HG03039 (cell line): ENCODE measurements around the gene FIBP.

Source experiments
- ATAC-seq: cut with Tn5 transposase; IDR thresholded peaks from one replicate; pipeline ENCODE4 v1.9.1; 2021; ENCODE audit warnings: mild to moderate bottlenecking, moderate library complexity; ENCODE audit not compliant: unreplicated experiment

The FIBP gene

GRCh38 chr11:65888163-65888814 is at the start of gene FIBP:
FIBP (minus strand) TSS chr11:65888471; CDS start chr11:65888418, 53 bp downstream.
- ATAC-seq, result peak; percentile 42

GRCh38 chr11:65937766-65938165 is 49.5 kb upstream of the FIBP start:
- no peak for ATAC-seq

GRCh38 chr11:65934014-65934413 is 45.7 kb upstream of the FIBP start:
- ATAC-seq, result no peak

DNA sequence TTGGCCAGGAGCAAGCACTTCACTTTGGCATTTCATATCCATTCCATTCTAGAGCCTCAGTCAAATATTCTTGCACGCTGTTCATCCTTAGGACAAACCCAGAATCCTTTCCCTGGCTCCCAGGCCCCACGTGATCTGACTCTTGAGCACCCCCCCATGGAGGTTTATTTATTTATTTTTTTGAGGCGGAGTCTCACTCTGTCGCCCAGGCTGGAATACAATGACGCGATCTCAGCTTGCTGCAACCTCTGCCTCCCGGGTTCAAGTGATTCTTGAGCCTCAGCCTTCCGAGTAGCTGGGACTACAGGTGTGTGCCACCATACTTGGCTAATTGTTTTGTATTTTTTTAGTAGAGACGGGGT is 44.3 kb upstream of the FIBP start:
- ATAC-seq, result no peak

- no peak for ATAC-seq
Measured at GRCh38 chr11:65931773-65932557, 43.7 kb upstream of the FIBP start.

DNA sequence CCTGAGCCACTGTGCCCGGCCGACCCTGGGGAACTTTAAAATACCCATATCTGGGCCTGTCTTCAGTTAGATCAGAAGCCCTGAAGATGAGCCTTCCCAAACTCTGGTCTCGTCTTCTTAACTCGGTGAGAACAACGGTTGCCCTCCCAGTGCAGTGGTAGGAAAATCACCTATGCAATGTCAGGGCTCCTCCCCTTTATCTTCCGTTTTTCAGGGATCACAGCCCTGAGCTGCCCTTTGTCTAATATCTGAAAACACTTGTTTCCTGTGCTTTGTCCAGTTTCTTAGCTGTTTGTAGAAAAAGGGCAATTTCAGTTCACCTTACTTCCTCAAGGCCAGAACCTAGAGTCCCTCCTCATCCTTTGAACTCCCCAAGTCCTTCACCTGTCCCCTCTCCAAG is 40.4 kb upstream of the FIBP start:
- no peak for ATAC-seq

GRCh38 chr11:65927904-65928397 is 39.7 kb upstream of the FIBP start:
- ATAC-seq, result no peak

- no peak for ATAC-seq
Measured at GRCh38 chr11:65925397-65925796, 37.1 kb upstream of the FIBP start.

DNA sequence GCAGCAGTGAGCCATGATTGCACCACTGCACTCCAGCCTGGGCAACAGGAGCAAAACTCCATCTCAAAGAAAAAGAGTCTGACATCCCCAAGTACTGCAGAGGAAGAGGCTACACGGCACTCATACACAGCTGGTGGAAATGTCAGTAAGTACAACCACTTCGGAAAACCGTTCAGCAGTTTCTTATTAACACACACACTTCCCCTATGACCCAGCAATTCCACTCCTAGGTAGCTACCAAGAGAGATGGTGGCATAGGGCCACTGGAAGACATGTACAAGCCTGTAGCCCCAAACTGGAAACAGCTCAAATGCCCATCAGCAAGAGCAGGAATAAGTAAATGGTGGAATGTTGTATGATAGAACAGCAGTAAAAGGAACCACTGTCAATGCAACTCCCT is 34.3 kb upstream of the FIBP start:
- no peak for ATAC-seq

DNA sequence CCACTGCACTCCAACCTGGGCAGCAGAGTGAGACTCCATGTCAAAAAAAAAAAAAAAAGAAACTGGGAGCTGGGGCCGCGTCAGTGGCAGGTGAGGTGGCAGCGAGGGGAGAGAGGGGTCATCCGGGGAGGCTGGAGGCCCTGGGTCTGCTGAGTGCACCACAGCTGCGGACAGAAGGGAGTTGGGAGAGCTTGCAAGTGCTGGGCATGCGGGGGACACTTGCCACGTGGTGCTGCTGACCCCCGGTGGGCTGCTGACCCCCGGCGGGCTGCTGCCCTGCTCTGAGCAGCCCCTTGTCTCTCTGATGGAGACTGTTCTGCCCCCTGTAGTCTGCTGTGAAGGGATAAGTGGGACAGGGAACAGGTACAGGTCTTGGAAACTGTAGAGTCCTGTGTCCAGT is 33.6 kb upstream of the FIBP start:
- ATAC-seq, result no peak

DNA sequence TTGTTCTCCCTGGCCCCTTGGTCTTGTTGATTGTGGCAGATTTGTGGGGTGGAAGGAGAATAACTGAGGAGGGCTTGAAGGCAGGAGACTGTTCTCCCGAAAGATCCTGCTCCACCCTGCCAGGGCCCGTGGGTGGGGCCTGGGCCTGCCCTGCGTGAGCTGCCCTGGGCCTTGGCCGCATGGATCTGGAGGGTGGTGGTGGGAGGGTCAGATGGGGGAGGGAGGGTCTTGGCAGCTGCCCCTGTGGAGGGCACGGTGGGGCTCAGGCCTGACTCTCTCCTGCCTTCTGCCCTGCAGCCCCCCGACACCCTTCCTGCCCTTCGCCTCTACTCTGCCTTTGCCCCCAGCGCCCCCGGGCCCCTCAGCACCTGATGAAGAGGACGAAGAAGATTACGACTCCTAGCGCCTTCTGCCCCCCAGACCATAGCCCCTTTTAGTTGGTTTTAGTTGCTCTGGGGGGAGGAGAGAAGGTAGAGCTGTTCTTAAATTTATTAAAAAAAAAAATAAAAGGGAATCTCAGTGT is 32.8 kb upstream of the FIBP start:
- no peak for ATAC-seq

- no peak for ATAC-seq
Measured at GRCh38 chr11:65920372-65920802, 32.1 kb upstream of the FIBP start.

- peak; percentile 29 for ATAC-seq
Measured at GRCh38 chr11:65919573-65920371, 31.5 kb upstream of the FIBP start.

DNA sequence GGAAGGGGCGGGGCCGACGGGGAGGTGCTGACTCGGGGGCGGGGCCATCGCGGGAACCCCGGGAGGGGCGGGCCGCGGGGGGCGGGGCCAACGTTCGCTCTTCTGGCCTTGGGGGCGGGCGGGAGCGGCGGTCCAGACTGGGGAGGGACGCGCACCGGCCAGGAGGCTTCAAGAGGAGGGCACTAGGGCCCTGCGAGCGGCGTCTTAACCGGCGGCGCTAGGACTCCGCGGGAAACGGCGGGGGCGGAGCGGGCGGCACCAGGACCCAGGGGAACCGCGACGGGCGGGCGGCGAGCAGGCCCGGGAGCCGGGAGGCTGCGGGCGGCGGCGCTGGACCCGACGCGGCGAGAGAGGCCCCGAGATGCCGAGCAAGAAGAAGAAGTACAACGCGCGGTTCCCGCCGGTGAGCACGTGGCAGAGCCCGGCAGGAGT is 30.9 kb upstream of the FIBP start, which contains the start of gene DRAP1:
TSS of gene DRAP1 (plus strand) at position 286 of the 432 bp plus-strand sequence. CDS start at position 362, 76 bp downstream.
- peak; percentile 74 for ATAC-seq

DNA sequence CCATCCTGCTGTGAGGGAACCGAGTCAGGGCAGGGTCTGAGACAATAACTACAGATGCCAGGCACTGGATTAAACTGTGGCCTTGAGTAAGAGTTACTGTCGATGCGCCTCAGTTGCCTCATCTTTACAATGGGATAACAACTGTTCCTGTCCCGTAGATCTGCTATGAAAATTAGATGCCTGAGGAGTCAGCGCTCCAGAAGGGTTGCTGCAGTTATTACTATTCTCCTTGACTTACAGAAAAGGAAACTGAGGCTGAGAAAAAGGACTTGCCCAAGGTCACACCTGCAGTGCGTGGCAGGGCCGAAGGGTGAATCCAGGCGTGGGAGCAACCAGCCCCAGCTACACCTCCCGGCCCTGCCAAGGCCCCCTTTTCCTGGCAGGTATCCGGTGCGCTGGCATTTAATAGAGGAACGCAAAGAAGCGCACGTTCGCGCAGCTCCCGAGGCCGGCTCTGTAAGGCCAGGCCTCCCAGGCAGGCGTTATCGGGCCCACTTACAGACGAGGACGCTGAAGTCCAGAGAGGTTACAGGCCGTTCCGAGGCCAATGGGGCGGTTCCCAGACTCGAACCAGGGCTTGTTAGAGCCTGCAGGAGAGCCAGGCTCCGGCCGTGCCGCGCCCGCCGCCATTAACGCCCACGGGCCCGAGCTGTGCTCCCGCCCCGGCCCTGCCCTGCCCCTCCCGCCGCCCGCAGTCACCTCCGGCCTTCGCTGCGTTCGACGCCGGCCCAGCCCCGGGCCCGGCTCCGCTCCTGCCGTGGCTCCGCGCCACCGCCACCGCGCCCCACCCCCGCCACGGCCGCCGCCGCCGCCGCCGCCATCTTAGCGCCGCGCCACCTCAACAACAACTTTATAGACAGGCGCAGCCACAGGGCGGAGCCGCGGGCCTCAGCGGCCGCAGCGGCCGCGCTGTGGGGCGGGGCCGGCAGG is 30.2 kb upstream of the FIBP start, which contains the start of gene C11orf68:
TSS of gene C11orf68 (minus strand) at position 852 of the 930 bp plus-strand sequence. CDS start at position 821, 31 bp downstream.
- ATAC-seq, result peak; percentile 48

DNA sequence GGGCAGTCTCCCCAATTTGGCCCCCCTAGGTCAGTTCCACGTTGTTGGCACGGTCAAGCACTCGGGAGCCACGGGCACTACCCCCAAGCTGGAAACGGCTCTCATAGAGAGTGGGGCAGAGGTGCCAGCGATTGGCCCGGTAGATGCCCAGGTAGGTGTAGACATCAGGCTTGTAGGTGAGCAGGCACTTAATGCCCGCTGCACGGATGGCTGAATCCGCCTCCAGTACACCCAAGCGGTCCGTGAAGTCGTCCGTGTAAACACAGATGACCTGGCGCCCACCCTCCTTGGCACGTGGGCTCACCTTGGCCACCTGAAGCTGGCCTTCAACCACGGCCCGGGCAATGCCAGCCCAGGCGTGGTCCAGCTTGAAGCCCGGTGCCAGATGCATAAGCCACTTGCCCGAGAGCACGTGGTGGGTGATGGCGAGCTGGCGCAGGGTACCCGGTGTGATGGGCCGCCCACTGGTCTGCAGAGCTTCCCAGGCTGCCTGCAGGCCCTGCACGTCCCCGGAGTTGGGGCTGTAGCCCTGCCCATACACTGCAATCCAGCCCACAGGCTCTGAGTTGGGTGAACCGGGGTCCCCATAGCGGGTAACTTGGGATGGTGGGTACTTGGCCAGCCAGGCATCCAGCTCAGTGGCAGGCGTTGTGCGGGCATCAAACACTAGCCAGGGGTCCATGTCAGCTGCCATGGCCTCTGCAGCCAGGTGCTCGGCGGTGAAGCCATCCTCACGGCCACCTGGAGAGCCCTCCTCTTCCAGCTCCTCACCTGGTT is 29.4 kb upstream of the FIBP start:
- ATAC-seq, result no peak

DNA sequence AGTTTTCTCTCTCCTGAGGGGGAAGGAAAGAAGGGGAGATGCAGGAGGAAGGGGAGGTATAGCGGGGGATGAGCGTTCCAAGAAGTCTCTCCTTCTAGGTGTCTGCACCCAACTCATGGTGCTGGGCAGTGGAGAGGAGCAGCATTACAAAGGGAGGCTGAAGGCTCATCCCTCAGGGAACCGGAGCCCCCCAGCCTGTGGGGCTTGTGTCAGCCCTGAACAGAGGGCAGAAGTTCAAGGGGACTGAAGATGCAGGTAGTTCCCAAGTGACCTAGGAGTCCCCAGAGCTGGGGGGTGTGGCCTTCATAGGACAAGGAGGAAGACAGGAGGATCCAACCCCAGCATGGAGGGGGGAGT is 28.8 kb upstream of the FIBP start:
- ATAC-seq, result no peak

DNA sequence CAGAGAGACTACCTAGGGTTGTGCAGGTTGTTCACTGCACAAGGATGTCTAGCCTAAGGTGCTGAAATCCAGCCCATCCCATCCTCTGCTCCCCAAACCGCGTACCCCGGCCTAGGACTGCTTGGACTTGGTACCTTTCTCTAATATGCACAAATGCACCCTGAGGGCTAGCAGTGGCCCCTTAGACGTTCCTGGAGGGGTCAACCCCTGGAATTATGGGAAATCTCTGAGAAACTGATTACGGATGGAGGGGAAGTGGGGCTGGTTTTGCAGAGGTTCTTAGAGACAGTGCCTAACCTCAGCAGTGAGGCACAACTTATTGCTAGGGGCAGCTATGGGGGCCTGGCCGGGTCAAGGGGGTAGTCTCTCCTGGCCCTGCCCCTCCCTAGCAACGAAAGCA is 28.1 kb upstream of the FIBP start:
- no peak for ATAC-seq

GRCh38 chr11:65915821-65916251 is 27.6 kb upstream of the FIBP start:
- no peak for ATAC-seq
